A204.1 (cell line): ENCODE data around the gene SCGB2B2.
A peak's percentile ranks its signal among the peaks of the same experiment; 100 is the strongest.
"Not testable (repeated sequence)": the region's sequence is repeated elsewhere in the genome, so short reads cannot be mapped to it uniquely, and the experiment has no call there.

ENCODE experiments used
- FAIRE-seq: peaks from 2 replicates; lab custom pipeline; 2012; peaks lifted over from hg19 to GRCh38; lab: Jason Lieb, UNC

SCGB2B2 gene

GRCh38 chr19:34676697-34677385 lies at the start of gene SCGB2B2:
SCGB2B2 (minus strand) TSS chr19:34677159; CDS start chr19:34594563, 82,596 bp downstream.
- FAIRE-seq = no peak

- no peak for FAIRE-seq
These were observed 48.4 kb upstream of the SCGB2B2 start for GRCh38 chr19:34725400-34725799.

DNA sequence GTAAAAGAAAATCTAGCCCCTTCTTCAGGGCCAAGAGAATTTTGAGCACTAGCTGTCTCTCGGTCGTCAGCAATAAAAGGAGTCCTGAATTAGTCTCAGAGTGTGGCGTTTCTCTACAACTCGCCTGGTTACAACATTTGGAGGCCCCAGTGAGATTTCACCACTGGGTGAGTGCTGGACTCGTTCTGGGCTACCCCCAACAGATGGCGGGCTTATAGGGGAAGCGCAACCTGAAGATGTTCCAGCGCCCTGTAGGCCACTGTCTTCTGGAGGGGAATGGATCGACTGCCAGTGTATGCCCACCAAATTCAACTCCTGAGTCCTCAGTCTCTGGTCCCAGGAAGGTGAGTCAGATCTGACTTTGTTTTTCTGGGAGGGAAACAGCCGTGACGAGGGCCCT lies 45.4 kb upstream of the SCGB2B2 start:
- no peak for FAIRE-seq

DNA sequence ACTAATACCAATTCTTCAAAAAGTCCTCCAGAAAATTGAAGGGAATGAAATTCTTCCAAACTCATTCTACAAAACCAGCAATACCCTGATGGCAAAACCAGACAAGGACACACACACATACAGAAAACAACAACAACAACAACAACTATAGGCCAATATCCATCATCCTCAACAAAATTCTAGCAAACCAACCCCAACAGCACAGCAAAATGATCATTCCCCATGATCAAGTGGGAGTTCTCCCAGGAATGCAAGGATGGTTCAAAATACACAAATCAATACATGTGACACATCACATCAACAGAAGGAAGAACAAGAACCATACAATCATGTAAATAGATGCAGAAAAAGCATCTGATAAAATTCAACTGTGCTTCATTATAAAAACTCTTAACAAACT lies 38.4 kb upstream of the SCGB2B2 start:
- no peak for FAIRE-seq

DNA sequence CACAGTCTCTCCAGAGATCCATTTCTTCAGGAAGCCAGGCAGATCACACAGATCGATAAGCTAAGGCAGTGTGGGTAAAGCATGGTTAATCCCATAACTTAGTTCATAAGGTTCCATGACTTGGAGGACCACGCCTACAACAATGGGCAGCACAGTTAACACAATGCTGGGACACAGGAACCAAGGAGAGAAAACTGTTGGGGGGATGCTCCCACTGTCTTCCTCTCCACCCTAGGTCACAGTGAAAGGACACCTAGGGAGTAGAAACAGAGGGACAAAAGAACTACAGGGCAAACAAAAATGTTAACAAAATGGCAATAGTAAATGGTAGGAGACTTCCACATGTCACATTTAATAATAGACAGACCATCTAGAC lies 36.3 kb upstream of the SCGB2B2 start:
- no peak for FAIRE-seq

- FAIRE-seq = peak; percentile 96
These were observed 35.7 kb upstream of the SCGB2B2 start for GRCh38 chr19:34712395-34713261.

DNA sequence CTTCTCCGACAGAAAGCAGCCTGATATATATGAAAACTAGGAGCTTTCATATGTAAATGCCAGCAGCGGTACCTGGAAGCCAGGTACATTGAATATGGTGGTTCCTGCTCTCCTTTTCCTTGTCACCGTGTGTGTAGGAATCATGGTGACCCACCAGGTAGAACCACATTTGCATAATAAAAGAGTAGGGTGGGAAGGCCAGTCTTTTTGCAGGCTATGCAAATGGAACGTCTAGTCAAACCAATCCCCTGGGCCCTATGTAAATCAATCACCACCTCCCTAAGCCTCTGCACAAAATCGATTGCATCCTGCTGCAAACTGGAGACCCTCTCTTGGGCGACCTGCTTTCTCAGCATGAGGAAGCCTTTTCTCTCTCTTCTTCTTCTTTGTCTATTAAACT lies 34.9 kb upstream of the SCGB2B2 start:
- FAIRE-seq = no peak

DNA sequence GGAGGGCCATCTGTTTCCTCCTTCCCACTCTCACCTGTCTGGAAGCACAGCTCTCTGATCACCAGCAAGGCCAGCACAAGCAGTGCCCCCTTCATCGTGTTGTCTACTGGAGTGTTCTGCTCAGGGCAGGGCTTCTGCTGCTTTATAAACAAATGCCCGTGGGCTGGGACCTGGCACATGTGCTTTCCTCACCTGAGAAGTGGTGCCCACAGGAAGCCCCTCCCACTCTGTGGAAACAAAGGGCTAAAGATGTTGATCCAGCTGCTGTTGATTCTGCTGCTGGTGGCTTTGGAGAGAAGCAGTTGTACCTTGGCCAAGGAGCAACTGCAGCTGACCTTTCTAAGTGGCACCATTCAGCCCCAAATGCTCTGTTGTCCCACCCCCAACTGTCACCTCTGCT lies 30.7 kb upstream of the SCGB2B2 start:
- FAIRE-seq = no peak

GRCh38 chr19:34692549-34692948 lies 15.6 kb upstream of the SCGB2B2 start:
- FAIRE-seq = no peak

- no peak for FAIRE-seq
These were observed 13.4 kb upstream of the SCGB2B2 start for GRCh38 chr19:34690372-34690771.

GRCh38 chr19:34688592-34688991 lies 11.6 kb upstream of the SCGB2B2 start:
- FAIRE-seq = no peak

DNA sequence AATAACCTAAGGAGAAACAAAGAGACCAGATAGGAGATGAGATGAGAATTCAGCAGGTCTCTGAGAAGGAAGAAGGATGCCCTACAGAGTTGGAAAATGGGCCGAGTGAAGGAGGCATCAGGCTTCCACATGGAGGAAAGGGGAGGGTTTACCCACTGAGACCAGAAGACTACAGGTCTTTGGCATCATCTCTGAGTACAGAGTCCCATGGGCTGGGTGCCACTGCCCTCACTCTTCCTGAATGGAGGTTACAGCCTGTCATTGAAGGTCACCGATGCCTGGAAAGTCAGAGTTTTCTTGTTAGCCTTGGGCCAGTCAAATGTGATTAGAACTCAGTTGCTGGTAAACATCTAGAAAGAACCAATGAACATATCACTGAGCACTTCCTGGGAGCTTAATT lies 10.4 kb upstream of the SCGB2B2 start:
- FAIRE-seq = no peak

DNA sequence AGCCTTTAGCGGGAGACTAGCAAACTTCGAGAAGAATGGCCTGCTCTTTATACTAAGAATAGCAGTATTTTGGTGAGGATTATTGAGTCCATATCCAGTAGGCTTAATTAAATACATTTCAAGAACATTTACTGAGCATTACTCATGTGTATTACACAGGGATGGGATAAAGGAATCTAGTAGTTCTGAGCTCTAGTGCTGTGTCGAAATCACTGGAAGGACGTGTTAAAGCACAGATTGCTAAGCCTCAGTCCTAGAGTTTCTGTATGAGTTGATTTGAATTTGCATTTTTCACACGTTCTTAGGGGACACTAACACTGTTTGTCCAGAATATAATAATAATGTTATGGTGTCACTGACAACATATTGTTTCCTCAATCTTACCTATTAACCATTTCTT lies 9.5 kb upstream of the SCGB2B2 start:
- FAIRE-seq = no peak

DNA sequence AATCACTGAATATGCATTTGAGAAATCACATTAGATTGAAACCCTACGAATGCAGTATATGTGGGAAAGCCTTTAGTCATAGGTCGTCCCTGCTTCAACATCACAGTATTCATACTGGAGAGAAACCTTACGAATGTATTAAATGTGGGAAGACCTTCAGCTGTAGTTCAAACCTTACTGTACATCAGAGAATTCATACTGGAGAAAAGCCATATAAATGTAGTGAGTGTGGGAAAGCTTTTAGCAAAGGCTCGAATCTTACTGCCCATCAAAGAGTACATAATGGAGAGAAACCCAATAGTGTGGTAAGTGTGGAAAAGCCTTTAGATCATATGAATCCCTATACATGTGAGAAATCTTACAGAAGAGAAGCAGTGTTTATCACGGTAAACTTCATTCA lies 8.3 kb upstream of the SCGB2B2 start:
- FAIRE-seq = not testable (repeated sequence)

GRCh38 chr19:34681478-34681877 lies 4.5 kb upstream of the SCGB2B2 start:
- no peak for FAIRE-seq

DNA sequence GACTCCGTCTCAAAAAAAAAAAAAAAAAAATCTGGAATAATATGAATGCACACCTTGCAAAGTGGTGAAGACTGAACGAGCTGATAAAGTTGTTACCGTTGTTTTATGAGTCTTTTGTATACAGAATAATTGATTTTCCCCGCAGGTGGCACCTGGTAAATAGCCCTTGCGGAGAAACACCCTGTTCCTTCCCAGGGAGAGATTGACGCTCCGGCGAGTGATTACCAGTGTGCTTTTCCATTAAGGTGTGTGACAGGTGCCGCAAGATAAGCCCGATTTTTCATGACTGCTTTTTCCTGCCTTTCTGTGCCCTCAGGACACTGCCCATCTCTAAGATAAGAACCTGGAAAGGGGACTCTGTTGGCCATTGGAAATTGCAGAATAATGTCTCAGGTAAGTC lies 1.5 kb upstream of the SCGB2B2 start:
- no peak for FAIRE-seq

- FAIRE-seq = no peak
These were observed 1.1 kb upstream of the SCGB2B2 start for GRCh38 chr19:34678085-34678412.

DNA sequence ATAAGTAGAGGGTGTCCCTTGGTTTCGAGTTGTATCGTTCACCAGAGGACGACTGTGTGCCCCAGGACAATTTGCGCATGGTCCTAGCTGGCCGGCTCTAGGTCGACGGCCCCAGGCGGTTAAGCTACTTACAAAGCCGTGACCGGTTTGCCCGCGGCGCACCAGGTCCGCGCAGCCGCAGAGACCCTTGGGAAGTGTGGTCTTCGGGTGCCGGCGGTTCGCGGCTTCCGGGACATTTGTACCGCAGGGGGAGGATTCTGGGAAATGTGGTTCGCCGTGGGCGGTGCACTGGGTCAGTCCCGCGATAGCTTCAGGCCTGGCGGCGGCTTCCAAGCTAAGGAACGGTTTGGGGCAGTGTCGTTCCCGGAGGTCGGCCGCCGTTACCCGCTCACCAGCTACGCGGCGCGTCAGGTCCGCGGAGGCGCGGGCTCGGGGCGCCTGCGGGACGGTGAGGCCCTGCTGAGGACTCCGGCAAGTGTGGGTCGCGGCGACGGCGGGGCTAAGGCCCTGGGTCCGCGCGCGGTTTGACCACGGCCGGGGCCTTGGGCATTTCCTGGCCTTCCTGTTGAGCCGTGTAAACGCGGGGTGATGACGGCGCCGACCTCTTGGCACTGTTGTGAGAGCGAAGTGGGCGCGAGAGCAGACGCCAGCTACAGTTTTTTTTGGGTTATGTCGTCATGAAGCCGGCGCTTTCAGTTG lies 576 bp upstream of the SCGB2B2 start, which contains the start of gene ZNF302:
ZNF302 (plus strand) TSS at position 293 of the 699 bp plus-strand sequence. CDS start 1,127 bp downstream, outside the sequence.
- no peak for FAIRE-seq

DNA sequence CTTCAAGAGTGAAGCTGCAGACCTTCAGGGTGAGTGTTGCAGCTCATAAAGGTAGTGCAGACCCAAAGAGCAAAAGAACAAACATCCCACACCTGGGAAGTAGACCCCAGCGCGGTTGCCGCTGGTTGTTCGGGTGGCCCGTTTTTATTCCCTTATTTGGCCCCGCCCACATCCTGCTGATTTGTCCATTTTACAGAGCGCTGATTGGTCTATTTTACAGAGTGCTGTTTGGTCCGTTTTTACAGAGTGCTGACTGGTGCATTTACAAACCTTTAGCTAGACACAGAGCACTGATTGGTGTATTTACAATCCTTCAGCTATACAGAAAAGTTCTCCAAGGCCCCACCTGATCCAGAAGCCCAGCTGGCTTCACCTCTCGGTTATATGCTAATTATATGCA lies 1.0 kb downstream of the SCGB2B2 start:
- FAIRE-seq = no peak

DNA sequence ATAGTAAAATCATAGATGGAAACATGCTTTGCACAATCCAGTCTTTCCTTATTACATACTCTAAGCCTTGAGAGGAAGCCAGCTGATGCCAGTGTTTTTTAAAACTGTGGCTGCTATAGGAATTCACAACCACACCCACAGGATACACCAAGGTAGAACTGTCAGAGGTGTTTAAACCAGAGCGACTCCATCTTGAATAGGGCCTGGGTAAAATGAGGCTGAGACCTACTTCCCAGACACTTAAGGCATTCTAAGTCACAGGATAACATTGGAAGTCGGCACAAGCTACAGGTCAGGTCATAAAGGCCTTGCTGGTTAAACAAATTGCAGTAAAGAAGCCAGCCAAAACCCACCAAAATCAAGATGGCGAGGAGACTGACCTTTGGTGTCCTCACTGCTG lies 1.7 kb downstream of the SCGB2B2 start:
- no peak for FAIRE-seq

DNA sequence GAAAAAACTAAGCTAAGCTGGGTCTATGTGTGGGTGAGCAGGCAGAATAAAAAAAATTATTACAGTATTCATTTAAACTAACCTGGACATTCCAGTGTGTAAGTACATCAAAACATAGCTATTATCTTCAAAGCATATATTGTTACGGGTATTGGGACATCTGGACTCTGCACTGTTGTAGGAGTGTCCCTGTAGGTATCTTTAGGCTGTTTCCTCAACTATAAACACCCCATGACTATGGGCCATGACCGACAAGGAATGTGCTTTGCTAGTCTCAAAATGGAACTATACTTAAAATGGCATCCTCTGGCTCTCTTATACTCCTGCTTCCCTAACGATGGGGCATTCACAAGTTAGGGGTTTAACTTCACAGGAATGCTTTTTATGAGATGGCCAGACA lies 3.4 kb downstream of the SCGB2B2 start:
- no peak for FAIRE-seq

DNA sequence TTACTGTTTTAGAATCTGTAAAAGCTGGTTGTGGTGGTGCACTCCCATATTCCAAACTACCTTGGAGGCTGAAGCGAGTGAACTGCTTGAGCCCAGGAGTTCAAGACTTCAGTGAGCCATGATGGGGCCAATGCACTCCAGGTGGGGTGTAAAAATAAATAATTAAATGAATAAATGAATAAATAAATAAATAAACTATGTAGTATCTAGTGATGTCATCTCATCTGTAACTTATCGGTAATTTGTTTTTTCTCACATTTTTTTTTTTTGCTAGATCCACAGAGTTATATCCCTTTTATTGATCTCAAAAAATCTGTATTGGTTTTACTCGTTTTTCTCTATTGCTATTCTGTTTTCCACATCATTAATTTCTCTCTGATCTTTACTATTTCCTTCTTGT lies 5.0 kb downstream of the SCGB2B2 start:
- FAIRE-seq = no peak

DNA sequence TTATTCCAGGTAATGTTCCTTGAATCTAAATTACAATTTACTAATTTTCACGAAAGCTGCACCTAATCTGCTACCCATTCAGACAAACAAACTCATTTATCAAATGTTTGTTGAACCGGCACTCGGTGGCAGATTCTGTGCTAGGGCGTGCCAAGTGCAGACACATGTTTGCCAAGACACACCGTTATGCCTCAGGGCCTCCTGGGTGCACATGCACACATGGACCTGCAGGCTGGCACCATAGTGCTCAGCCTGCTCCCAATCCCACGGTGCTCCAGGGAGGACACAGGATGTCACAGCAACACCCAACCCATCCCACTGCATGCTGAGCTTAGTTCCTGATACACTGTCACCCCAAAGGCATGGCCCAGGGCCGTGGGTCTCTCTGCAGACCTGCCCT lies 7.7 kb downstream of the SCGB2B2 start:
- FAIRE-seq = no peak
